Activated T-cell treated with anti-CD3 and anti-CD28 coated beads for 48 hours (primary cell): ENCODE data around the gene NPAS4.
A peak's percentile ranks its signal among the peaks of the same experiment; 100 is the strongest.
"Not testable (repeated sequence)": the region's sequence is repeated elsewhere in the genome, so short reads cannot be mapped to it uniquely, and the experiment has no call there.

Source experiments
- DNase-seq: peaks from one replicate; pipeline ENCODE4 v3.0.0-alpha.2; 2020; ENCODE audit warnings: low read depth

NPAS4 gene

DNA sequence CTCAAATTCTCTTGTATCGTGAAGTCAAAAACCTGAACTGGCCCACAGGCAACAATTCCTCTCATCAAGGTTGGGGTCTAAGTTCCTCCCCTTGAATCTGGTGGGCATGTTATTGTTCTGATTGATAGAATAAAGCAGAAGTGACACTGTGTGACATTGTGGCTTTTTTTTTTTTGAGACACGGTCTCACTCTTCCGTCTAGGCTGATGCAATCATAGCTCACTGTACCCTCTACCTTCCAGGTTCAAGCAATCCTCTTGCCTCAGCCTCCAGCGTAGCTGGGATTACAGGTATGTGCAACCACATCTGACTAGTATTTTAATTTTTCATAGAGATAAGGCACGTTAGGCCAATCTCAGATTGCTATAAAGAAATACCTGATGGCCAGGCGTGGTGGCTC, 37.0 kb downstream of the NPAS4 start:
- DNase-seq = no peak

DNA sequence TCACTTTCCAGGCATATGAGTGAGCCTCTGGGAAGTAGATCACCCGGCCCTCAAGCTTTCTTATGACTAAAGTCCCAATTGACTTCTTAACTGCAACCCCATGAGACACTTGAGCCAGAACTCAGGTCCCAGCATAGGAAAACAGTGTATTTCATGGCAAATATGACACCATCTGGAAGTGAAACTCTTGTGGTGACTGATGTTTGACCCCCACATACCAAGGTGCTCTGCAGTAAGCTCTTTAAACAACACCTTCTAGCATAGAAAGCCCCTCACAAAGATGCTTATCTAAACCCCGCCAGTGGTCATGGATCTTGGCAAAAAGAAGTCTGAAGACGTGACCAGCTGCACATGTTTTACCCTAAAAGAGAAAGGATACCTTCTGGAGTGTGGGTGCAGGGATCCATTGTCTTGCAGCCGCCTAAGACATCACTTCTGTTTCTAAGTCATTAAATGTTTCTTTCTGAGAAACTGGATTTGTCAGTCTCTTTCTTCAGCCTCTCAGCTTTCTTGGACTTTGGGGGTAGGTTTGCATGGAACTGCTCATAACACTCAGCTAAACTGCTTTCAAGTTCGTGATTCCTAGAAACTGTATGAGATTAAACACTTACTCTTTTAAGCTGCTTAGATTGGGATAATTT, 38.4 kb downstream of the NPAS4 start:
- DNase-seq = no peak

DNA sequence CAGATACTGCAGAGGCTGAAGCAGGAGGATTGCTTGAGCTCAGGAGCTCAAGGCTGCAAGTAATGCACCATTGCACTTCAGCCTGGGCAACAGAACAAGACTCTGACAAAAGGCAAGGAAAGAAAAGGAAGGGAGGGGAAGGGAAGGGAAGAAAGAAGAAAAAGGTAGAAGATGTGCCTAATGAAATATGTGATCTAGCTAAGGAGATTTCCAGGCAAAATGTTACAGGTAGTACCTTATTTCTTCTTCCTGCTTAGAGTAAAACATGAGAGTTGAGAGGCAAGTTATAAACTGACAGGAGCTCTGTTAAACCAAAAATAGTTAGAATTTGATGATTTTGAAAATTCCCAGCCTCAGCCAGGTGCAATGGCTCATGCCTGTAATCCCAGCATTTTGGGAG, 41.2 kb downstream of the NPAS4 start:
- no peak for DNase-seq

- no peak for DNase-seq
These were observed 42.1 kb downstream of the NPAS4 start for GRCh38 chr11:66462911-66463310.

- DNase-seq = not testable (repeated sequence)
These were observed 43.3 kb downstream of the NPAS4 start for GRCh38 chr11:66464116-66464515.

GRCh38 chr11:66464916-66465315, 44.1 kb downstream of the NPAS4 start:
- no peak for DNase-seq

GRCh38 chr11:66465373-66466224, 44.8 kb downstream of the NPAS4 start:
- no peak for DNase-seq

DNA sequence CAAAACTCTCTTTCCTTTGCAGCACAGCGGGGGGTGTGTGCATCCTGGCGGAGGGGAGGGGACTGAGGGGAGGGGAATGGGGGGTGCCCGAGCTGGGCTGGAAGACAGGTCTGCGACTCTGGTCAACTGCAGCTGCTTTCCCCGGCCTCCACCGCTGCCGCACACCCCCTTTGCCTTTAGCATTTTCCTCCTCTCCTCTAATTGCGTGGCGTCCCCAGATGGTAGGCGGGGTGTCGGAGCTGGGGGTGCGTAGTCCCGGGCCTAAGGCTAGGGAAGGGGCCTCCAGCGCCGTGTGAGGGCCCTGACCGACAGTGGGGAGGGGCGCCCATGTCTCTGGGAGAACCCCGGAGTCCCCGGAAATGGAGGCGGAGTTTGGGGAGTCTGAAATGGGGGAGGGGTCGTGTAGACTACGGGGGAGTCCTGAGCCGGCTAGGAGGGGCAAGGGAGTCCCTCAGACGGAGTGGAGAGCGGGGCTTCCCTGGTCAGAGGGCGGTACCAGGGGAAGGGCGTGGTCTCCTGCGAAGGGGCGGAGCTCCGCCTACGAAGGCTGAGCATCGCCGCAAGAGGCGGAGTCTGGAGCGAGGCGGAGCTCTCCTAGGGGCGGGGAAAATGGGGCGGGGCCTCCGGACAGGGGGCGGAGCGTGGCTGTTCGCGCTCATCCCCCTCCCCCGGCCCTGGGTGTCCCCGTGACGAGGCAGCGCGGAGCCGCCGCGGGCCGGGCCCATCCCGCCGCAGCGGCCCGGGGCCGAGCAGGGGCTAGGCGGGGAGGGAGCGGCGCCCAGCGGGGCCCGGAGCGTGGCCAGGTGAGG, 45.6 kb downstream of the NPAS4 start, which contains the start of gene PELI3:
Gene PELI3, plus strand, starts transcription at position 681 of the 809 bp plus-strand sequence. CDS start 1,224 bp downstream, outside the sequence.
- DNase-seq = peak; percentile 93

GRCh38 chr11:66467034-66467659, 46.3 kb downstream of the NPAS4 start:
- peak; percentile 39 for DNase-seq

DNA sequence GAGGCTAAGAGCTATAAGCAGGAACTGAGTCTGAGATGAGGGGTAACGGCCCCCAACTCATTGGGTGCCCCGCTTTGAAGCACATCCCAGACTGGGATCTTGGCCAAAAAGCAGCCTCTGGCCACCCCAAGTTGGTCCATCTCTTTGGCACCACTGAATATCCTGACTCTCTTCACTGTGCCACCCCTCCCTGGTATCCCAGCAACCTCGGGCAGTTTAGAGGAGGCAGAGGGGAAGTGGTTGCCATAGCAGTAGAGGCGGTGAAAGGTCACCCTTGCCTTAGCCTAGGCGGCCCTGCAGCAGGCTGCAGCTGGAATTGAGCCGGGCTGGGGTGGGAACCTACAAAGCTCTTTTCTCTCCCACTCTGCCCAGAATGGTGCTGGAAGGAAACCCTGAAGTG, 46.9 kb downstream of the NPAS4 start:
- no peak for DNase-seq

GRCh38 chr11:66468691-66469090, 47.9 kb downstream of the NPAS4 start:
- no peak for DNase-seq

DNA sequence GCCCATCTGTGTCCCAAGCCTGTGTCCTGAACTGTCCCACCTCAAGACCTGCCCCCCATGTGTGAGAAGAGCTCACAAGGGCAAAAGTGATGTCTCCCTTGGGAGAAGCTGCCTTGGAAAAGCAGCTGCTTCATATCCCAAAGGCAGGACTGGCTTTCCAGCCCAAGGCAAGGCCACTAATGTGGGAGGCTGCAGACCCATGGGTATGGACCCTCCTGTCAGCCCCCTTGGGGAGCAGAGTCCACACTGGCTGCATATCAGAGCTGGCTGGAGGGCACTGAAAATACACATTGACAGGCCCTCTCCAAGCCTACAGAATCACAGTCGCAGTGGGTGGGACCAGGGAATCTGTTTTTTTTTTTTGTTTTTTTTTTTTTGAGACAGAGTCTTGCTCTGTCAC, 48.6 kb downstream of the NPAS4 start:
- DNase-seq = no peak

- DNase-seq = no peak
These were observed 49.2 kb downstream of the NPAS4 start for GRCh38 chr11:66470015-66470414.

DNA sequence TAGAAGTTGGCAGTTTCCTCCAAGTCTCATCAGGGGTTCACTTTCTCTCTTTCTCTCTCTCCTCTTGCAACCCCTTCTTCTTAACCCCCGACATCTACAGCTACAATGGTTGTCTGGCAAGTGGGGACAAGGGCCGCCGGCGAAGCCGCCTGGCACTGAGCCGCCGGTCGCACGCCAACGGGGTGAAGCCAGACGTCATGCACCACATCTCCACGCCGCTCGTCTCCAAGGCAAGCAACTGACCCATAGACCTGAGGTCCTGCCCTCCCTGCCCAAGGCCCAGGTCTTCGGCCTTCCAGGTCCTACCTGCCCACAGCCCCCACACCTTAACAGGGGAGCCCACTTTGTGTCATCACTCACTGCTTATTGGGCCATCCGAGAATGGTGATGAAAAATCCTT, 50.3 kb downstream of the NPAS4 start:
- no peak for DNase-seq

- no peak for DNase-seq
These were observed 51.2 kb downstream of the NPAS4 start for GRCh38 chr11:66472054-66472453.

GRCh38 chr11:66473167-66473566, 52.3 kb downstream of the NPAS4 start:
- no peak for DNase-seq

GRCh38 chr11:66473608-66474515, 53.0 kb downstream of the NPAS4 start:
- DNase-seq = no peak

- no peak for DNase-seq
These were observed 54.7 kb downstream of the NPAS4 start for GRCh38 chr11:66475349-66476172.
